RPMI7951 (cell line): ENCODE measurements around the gene ADO. TPM values are rescaled to one million over a fixed set of nuclear protein-coding genes. Genes with fewer than 3 reads are reported as not detected.
A peak's percentile ranks its signal among the peaks of the same experiment; 100 is the strongest.

Experiments
- DNase-seq: peaks from one replicate; pipeline ENCODE4 v3.0.0-alpha.2; 2012; ENCODE audit warnings: low read depth
- total RNA-seq: library from RNA; depleted of rRNA; stranded (reverse); fragments of >200 nt; shearing (Covaris generic); gene quantifications from 2 replicates; pipeline ENCODE4 v1.2.3, GENCODE V29; 2014

The ADO gene
- total RNA-seq, 1 experiment from 2014 or later = 31.7 TPM

DNA sequence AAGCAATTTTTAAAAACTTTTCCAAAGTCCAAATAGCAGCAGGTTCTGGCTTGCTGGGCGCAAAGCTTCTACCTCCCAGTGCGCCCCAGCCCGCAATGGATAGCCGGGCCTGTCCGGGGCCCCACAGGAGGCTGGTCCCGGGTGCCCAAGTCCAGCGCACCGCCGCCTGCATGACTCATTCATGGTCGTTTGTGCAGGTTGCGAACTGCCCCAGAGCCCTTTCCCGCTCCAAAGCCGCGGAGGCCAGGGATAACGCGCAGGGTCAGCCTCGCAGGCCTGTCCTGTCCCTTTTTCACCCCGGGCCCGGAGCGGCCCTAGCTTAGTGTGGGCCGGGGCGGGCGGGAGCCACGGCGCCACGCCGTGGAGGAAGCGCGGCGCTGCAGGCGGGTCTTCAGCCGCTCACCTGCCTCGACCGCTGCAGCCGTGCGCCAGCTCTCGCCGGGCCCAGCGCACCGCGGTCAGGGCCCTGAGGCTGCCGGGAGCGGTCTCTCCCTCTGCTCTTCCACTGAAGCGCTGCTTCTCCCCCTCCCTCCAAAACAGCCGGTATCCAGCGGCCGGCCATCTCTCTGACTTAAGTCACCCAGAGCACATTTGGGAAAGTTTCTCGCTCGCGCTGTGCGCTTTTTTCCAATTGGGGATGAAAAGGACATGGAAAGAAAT lies 13.4 kb downstream of the ADO start:
- DNase-seq = peak; percentile 81

DNA sequence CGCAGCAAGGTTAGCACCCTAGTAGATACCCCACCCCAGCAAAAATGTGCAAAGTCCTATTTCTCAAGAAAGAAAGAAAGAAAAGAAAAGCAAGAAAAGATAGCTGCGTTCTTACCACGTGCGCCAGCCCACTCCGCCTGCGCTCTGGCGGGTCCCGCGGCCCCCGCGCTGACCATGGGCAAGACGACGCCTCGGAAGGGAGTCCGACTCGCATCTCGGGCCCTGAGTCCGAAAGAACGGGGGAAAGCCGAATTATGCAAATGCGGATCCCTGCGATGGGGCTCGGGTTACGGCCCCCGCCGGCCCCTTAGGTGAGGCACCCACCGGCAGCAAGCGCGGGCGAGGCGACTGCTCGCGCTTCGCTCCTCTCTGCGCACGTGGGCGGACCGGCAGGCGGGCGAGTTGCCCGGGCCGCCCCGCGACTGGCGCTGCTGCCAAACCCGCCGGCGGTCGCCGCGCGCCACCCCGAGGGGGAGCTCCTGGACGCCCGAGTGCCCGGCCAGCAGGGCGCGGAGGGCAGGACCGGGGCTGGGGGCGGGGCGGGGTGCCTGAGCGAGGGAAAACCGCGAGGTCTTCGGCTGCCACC lies 14.0 kb downstream of the ADO start:
- peak; percentile 31 for DNase-seq

DNA sequence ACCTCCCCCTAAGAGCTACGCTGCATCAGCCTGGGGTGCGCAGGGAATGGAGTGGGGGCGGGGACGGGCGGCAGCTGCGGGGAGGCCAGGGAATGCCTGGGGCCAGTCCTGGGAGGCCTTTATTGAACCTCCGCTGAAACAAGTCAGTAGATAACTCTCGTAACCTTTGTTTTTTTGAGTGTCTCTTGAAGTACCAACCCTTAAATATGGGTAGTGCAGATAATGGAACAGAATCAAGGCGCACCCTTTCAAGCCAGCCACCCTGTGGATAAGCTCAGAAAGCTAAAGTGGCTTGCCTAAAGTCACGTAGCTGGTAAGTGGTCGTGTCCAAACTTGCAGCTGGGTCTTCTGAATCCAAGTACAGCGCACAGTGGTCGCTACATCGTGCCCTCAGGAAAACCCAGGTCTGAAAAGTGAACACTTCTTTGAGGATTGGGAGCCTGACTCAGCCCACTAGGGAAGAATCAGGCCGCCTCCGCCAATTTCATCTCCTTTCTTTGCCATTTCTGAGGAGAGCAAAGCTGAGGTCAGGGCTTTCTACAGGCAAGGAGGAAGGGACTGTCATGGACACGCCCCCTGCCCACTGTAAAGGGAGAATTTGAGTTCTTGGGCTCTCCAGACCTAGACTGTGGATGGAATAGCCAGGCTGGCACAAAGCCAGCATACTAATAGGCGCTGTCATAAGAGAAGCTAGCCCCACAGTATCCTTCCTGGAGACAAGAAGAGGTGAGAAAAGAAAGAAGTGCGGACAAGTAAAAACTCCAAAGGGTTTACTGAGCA lies 14.8 kb downstream of the ADO start:
- no peak for DNase-seq

DNA sequence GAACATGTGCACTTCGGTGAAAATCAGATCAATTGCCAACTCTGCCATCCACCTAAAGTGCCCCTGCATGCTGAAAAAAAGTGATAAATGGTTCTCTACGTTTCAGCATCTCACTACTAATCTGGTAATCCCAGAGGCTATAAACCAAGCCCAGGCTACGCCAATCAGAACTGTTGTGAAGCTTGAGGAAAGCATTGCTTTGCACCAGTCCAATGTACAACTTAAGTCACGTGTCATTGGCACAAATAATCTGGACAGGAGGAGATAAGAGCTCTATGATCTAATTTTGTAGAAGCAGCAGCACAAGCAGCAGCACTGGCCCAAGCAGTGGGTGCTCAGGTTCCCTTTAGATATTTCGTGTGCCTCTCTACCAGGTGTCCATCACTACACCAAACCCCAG lies 16.1 kb downstream of the ADO start:
- no peak for DNase-seq

DNA sequence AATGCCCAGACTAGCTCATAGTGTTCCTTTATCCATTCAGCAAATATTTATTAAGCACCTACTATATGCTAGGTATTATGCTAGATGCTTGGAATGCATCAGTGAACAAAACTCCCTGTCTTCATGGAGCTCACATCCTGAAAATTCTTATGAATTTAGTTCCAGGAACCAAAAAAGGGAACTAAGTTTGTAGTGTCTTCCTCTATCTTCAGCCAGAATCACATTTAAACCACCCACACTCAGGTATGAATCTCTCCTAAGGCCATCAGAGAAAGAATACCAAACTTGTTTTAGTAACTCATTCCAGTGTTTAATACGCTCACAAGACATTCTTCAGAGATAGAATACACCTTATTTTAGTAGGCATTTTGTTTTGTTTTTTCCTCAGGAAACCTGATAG lies 21.8 kb downstream of the ADO start:
- no peak for DNase-seq

DNA sequence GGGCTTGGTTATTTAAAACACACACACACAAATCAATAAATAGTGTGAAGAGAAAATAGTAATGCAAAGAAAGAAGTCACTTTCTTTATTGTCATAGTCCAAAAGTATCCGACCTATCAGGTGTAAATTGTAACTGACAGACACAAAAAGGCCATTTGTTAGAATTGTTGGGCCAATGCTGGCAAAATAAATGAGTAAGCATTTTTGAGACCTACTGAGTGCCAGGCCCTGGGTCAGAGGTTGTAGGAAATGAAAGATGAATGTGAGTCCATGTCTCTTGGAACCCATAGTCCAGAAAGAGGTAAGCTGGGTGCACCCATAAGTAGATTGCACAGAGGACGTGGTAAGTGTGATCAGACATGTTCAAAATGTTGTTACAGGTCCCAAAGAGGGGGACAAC lies 25.1 kb downstream of the ADO start:
- DNase-seq = no peak

DNA sequence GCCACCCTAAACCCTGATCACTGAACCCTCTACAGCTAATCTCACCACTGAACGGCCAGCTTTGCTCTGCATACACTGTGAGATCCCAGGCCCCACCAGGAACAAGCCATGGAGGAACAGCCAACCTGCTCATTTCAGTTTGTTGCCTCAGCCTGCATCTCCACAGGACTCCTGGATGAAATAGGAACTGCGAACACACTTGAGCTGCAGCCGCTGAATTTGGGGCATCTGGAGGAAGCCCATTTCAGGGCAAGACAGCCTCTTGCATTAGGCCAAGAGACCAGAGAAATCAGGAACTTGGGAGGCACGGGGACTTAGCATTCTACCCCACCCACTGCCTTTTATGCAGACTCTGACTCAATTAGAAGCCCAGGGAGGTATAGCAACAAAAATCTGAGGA lies 26.2 kb downstream of the ADO start:
- no peak for DNase-seq

DNA sequence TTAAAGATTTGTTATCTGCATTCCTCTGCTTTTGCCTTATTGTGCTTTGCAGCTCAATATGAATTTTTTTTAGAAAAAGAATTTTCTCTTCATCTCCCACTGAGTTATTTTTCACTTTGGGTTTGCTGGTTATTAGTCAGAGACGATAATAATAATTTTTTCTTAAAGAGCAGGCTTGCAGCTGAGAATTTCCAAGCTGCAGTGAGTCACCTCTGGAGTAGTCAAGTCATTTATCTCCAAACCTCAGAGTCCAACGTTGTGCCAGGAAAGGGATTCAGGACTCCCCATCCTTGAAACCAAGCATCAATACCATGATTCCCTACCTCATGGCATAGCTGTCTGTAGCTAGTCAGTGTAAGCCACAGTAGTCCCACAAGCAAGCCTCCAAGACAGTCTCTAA lies 26.8 kb downstream of the ADO start:
- DNase-seq = peak; percentile 66

DNA sequence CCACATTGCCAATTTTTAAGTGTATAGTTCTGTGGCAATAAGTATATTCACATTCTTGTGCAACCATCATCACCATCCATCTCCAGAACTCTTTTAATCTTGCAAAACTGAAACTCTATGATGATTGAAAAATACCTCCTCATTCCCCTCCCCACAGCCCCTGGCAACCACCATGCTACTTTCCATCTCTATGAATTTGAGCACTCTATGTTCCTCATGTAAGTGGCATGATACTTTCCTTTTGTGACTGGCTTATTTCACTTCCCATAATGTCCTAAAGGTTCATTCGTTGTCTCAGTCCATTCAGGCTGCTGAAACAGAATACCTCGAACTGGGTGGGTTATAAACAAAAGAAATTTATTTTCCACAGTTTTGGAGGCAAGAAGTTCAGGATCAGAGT lies 35.1 kb downstream of the ADO start:
- DNase-seq = no peak

DNA sequence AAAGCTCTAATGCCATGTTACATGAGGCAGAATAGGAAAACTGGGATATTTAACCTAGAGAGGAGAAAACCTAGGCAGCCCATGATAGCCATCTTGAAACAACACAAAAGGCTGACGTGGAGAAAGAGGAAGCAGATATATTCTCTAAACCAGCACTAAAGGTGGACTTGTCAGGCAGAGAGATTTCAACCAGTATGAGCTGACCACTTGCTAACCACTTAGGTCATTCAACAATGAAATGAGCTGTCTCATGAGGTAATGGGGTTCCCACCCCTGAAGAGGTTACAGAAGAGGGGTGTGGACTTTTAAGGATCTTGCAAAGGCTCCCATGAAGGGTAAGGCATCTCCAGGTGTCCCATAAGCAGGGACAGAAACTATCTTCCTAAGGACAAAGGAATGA lies 38.5 kb downstream of the ADO start:
- DNase-seq = no peak

DNA sequence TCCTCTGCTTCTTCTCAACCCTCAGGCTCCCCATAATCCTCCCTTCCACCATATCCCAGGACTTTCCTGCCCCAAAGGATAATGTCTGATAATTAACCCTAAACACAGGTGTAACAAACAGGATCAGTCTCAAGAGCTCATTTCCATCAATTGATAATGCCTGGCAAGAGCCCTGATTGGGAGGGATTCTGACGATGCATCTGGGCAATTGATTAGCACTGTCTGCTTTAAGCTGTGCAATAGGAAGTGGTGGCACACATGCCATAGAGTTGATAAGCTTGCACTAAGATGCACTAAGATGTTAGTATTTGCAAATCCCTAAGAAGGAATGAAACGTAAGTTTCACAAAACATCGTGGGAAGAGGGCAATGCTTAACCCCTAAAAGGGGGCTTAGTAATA lies 39.1 kb downstream of the ADO start:
- peak; percentile 8 for DNase-seq

DNA sequence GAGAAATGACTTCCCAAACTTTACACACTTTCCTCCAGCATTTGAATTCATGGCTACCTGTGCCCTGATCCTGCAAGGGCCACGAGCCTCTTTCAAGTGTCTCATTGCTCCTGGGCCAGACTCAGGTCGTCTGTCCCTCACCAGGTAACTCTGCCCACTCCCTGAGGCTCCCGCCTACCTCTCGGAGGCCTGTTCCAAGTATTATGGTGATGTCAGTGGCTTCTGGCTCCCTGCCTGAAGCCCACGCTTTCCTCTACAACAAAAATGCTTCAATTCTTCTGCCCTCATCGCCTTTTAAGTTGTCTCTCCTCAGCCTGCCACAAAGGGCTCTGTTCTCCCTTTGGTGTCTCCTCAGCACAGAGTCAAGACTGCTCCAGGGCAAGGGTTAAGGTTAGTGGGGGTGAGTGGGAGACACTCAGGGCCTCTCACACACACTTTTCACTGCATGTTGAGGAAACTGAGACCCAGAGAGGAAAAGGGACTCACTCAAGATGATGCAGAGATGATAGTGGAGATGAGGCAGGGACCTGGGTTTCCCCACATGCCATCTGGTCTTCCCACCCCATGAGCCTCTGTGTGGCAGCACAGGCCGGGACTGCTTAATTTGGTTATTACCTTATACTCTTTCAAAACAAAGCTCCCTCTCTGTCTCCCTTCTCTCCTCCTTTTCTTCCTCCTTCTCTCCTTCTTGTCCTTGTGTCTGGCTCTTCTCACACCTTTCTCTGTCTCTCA lies 39.9 kb downstream of the ADO start:
- no peak for DNase-seq

DNA sequence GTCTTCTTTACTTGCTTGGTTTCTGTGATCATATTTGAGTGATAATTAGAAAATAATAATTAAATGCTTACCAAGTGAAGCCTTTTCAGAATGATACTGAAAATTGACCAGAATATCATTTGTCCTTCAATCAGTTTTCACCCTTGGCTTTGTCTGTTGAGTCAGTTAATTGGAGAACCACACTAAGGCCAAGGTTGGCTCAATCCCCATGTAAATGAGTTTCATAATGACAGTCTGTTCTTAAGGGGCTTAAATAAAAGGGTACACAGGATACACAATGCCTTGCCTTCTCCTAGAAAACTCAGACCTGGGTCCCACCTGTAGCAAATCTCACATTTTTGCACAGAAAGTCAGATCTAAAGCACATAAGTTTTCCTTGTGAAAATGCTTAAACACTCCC lies 42.9 kb downstream of the ADO start:
- DNase-seq = no peak

DNA sequence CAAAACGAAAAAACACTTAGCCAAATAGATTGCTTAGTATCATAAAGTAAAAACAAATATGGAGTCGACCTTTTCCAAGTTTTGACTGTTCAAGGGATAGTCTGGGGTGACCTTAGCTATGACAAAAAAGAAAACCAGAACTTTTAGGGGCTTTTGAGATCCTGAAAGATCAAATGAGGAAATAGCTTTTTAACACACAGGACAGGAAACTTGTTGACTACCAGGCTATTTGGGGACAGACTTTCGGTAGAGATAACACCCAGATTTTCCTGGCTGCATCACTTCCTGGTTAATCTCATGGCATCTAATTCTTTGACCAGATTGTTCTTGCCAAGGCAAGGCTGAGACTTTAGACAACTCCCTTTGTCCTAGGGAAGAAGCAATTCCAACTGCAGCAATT lies 46.1 kb downstream of the ADO start:
- DNase-seq = no peak

DNA sequence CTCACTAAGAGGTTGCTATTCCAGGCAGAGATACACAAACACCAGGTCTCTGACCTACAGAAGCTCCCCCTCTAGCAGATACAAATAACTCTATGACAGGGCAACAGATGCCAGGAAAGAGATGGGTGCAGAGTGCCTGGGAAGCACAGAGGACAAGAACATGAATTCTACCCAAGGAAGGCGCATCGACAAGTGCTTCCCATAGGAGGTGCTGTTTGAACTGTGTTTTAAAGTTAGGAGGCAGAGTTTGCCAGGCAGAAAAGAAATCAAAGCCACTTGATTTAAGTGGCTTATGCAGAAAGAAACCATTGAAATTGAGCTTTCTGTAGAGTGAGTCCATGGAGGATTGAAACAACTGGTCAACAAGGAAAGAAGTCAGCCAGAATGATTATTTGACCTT lies 46.9 kb downstream of the ADO start:
- DNase-seq = peak; percentile 10

DNA sequence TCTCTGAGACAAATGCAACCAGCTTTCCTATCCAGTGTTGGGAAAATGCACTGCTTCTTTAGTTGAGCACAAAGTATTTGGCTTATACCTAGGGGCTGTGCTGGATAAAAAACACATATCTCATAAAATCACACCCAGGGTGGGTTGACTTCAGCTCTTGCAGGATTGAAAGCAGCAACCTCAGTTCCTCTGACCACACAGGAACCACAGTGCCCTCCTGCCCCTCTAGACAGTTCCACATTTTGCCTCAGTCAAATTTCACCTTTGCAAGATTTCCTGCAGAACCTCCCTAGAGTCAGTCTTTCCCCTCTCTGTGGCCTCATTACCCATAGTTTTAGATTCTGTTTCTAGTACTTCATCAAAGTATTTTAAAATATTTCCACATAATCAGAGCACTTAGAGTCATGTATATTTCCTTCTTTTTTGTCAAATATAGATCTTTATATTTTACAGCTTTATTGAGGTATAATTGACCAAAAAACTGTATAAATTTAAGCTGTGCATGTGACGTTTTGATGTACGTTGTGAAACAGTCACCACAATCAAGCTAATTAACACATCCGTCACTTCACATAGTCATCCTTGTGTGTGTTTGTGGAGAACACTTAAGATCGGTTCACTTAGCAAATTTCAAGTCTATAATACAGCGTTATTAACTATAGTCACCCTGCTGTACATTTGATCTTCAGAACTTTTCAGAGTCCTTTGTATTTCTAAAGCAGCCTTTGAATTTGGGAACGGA lies 48.6 kb downstream of the ADO start:
- no peak for DNase-seq

DNA sequence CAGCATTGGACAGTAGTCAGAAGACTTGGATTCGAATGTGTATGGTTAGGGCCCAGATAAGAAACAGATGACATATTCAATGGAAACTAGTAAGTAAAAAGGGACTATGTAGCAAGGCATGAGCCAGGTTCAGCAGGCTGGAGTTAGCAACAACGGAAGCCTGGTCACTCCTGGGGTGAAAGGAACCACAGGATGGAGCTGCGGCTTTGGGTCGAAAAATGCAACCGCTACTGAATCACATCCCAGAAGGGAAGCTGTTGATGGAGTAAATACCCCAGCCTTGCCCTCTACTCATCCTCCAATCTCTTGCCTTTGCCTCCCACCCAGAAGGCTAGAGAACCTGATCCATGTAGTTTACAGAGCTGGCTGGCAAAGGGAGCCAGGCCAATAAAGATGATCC lies 49.2 kb downstream of the ADO start:
- no peak for DNase-seq

DNA sequence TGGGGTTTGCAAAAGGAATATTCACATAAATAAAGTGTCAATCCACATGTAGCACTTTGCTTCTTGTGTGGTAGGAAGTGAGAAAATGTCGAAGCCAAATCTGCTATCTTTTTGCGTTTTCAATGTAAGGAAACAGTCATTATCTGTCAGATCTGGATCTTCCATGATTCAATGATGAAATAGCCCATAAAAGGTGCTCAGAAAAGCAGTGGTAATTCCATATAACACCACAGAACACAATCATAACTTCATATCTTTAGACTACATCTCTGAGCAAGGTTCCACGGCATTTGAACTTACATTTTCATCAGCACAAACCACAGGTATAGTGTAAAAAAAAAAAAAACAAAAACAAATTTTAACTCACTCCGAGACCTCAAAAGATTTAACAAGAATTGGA lies 51.5 kb downstream of the ADO start:
- no peak for DNase-seq
